Measurements from ENCODE around the gene PEAK1. TPM values are rescaled to one million over a fixed set of nuclear protein-coding genes. Genes with fewer than 3 reads are reported as not detected.

PEAK1 gene
- total RNA-seq, 1 donor from 2014 or later, result 125 TPM

DNA sequence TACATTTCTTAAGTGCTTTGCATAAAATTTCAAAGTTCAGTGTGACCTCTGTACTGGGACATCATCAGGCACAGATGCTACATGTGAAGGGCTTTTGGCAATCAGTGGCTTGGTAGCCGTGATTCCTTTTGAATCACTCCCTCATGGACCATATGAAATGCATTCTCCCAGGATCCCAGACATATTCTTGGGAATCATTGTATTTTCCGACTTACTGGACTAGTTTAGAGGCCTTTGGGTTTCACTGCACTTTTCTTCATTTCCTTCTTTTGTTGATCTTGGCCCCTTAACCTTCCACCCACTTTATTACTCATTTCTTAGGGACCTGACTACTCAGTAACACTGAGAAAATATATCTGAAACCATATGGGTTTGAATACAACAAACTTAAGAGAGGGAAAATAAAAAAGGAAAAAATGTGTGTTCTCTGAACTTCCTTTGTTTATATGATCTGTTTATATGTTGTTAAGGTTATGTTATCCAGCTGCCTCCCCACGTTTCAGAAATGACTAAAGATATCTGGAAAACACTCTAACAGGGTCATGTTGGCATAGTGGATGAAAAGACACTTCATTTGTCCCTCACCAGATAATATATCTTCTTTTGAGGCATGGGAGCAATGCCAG, 35.9 kb upstream of the PEAK1 start:
- H3K4me1 Mint-ChIP-seq (ENCODE audit: unreplicated experiment), result peaks cover 55% of the 10 kb centered on the region
- TF ChIP-seq, protein P1, sequence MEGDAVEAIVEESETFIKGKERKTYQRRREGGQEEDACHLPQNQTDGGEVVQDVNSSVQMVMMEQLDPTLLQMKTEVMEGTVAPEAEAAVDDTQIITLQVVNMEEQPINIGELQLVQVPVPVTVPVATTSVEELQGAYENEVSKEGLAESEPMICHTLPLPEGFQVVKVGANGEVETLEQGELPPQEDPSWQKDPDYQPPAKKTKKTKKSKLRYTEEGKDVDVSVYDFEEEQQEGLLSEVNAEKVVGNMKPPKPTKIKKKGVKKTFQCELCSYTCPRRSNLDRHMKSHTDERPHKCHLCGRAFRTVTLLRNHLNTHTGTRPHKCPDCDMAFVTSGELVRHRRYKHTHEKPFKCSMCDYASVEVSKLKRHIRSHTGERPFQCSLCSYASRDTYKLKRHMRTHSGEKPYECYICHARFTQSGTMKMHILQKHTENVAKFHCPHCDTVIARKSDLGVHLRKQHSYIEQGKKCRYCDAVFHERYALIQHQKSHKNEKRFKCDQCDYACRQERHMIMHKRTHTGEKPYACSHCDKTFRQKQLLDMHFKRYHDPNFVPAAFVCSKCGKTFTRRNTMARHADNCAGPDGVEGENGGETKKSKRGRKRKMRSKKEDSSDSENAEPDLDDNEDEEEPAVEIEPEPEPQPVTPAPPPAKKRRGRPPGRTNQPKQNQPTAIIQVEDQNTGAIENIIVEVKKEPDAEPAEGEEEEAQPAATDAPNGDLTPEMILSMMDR (IDR thresholded peaks at IDR 0.05), result no peak
- no peak for DNase-seq (ENCODE audit: extremely low spot score, unreplicated experiment)
- H3K27ac Mint-ChIP-seq (ENCODE audit: unreplicated experiment), result peak overlapping the region; percentile 85
- peaks cover 9% of the 10 kb centered on the region for H3K9me3 Mint-ChIP-seq (ENCODE audit: unreplicated experiment)
- no peak overlapping the region for H3K4me3 Mint-ChIP-seq (ENCODE audit: unreplicated experiment)
- H3K36me3 Mint-ChIP-seq (ENCODE audit: unreplicated experiment), result peaks cover 29% of the 10 kb centered on the region
- H3K27me3 Mint-ChIP-seq (ENCODE audit: unreplicated experiment), result no peaks in the 10 kb centered on the region

DNA sequence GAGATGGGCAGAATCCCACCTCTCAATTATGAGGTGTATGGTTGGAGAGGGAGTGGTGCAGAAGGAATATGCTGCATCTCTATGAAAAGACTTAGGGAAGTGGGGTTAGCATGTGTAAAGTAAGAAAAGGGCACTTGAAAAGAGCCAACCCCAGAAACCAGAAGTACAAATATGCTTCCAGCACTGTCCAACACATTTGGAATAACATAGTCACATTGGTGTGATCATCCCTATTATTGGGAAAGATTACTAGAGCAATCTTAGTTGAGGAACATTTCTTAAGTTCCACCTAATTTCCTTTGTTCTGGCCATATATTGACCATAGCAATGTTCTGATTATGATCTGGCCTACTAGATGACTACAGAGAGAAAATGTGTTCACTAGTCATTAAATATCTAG, 35.0 kb upstream of the PEAK1 start:
- no peak for DNase-seq (ENCODE audit: extremely low spot score, unreplicated experiment)
- Mint-ChIP-seq H3K27me3 (ENCODE audit: unreplicated experiment) (no peaks in the 10 kb centered on the region), H3K27ac (ENCODE audit: unreplicated experiment) (peak overlapping the region; percentile 85), H3K4me1 (ENCODE audit: unreplicated experiment) (peaks cover 54% of the 10 kb centered on the region), H3K9me3 (ENCODE audit: unreplicated experiment) (peaks cover 9% of the 10 kb centered on the region), H3K4me3 (ENCODE audit: unreplicated experiment) (no peak overlapping the region), H3K36me3 (ENCODE audit: unreplicated experiment) (peaks cover 22% of the 10 kb centered on the region)
- TF ChIP-seq, protein P1 (IDR thresholded peaks at IDR 0.05), result no peak

DNA sequence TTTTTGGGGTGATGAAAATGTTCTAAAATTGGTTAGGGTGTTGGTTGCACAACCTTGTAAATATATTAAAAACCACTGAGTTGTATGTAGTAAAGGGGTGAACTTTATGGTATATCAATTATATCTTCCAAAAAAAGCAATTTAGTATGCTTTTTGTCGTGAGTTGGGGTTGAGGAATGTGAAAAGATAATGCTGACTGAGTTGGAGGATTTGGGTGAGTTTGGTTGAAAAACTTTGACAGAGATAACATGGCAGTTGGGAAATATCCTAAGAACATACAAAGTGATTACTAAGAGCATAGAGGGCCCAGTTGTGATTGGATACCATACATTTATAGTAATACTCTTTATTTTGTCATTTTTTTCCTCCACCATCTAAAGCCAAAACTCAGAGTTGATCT, 34.4 kb upstream of the PEAK1 start:
- DNase-seq (ENCODE audit: extremely low spot score, unreplicated experiment), result no peak
- peaks cover 19% of the 10 kb centered on the region for H3K36me3 Mint-ChIP-seq (ENCODE audit: unreplicated experiment)
- peaks cover 53% of the 10 kb centered on the region for H3K4me1 Mint-ChIP-seq (ENCODE audit: unreplicated experiment)
- H3K9me3 Mint-ChIP-seq (ENCODE audit: unreplicated experiment), result peaks cover 9% of the 10 kb centered on the region
- no peaks in the 10 kb centered on the region for H3K27me3 Mint-ChIP-seq (ENCODE audit: unreplicated experiment)
- peak overlapping the region; percentile 85 for H3K27ac Mint-ChIP-seq (ENCODE audit: unreplicated experiment)
- TF ChIP-seq, protein P1 (IDR thresholded peaks at IDR 0.05), result no peak
- H3K4me3 Mint-ChIP-seq (ENCODE audit: unreplicated experiment), result no peak overlapping the region

DNA sequence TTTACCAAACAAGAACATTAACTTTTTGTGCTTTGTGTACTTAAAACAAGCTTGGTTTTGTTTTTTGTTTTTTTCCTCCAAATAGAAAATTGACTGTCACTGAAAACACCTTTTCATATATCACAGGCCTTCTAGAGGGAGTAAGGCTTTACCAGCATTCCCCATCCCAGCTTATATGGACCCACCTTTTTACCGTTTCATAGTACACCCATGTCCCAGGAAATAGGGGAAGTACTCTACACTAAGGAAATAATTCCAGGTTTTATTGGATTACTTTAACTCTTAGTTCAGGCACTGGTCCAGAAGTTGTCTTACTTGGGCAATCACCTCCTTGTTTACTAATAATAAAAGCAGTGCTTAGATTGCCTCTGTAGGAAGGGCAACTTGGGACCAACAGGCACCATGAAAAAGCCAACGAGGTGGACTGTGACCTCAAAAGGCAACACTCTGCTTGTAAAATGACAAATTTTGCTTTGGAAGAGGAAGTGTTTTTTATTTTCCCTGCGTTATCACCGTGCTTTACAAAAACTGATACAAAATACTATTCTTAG, 27.0 kb upstream of the PEAK1 start:
- peaks cover 6% of the 10 kb centered on the region for H3K4me1 Mint-ChIP-seq (ENCODE audit: unreplicated experiment)
- no peak for DNase-seq (ENCODE audit: extremely low spot score, unreplicated experiment)

DNA sequence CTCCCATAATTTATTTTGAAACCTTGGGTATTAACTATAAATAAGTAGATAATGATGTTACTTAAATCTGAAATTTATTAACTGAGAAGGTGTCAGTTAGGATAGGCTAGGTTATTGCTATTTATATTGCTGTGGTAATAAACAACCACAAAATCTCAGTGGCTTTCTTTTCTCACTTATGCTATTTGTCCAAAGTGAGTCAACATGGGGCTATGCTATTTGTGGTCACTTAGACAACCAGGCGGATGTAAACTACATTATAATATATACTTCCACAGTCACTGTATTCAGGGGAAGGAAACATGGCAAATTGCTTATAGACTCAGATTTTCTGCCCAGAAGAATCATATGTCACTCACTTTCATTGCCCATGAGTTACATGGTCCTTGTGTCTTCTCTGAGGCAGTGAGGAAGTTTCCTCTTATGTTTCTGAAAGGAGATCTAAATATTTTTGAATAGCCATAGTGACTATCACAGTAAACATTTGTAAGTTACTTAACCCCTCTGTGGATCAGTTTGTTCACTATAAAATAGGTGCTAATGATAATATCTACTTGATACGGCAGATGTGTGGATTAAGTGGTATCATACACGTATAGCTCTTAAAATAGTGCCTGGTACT, 20.6 kb upstream of the PEAK1 start:
- Mint-ChIP-seq H3K4me1 (ENCODE audit: unreplicated experiment) (peaks cover 10% of the 10 kb centered on the region), H3K9me3 (ENCODE audit: unreplicated experiment) (no peaks in the 10 kb centered on the region), H3K27me3 (ENCODE audit: unreplicated experiment) (no peaks in the 10 kb centered on the region), H3K27ac (ENCODE audit: unreplicated experiment) (no peak overlapping the region), H3K36me3 (ENCODE audit: unreplicated experiment) (peaks cover 3% of the 10 kb centered on the region), H3K4me3 (ENCODE audit: unreplicated experiment) (no peak overlapping the region)
- TF ChIP-seq, protein P1 (IDR thresholded peaks at IDR 0.05), result no peak
- no peak for DNase-seq (ENCODE audit: extremely low spot score, unreplicated experiment)

More for the DNA sequence above, 27.0 kb upstream of the PEAK1 start:
- TF ChIP-seq, protein P1 (IDR thresholded peaks at IDR 0.05), result no peak
- Mint-ChIP-seq H3K27me3 (ENCODE audit: unreplicated experiment) (no peaks in the 10 kb centered on the region), H3K4me3 (ENCODE audit: unreplicated experiment) (no peak overlapping the region), H3K36me3 (ENCODE audit: unreplicated experiment) (peaks cover 14% of the 10 kb centered on the region), H3K9me3 (ENCODE audit: unreplicated experiment) (peaks cover 4% of the 10 kb centered on the region), H3K27ac (ENCODE audit: unreplicated experiment) (no peak overlapping the region)
